ENCODE data around the gene UBE2S. TPM values are rescaled to one million over a fixed set of nuclear protein-coding genes. Genes with fewer than 3 reads are reported as not detected.
"Not testable (repeated sequence)": the region's sequence is repeated elsewhere in the genome, so short reads cannot be mapped to it uniquely, and the experiment has no call there.

UBE2S gene
- total RNA-seq, 2 donors from 2014 or later: 6.5 to 7.9 TPM

DNA sequence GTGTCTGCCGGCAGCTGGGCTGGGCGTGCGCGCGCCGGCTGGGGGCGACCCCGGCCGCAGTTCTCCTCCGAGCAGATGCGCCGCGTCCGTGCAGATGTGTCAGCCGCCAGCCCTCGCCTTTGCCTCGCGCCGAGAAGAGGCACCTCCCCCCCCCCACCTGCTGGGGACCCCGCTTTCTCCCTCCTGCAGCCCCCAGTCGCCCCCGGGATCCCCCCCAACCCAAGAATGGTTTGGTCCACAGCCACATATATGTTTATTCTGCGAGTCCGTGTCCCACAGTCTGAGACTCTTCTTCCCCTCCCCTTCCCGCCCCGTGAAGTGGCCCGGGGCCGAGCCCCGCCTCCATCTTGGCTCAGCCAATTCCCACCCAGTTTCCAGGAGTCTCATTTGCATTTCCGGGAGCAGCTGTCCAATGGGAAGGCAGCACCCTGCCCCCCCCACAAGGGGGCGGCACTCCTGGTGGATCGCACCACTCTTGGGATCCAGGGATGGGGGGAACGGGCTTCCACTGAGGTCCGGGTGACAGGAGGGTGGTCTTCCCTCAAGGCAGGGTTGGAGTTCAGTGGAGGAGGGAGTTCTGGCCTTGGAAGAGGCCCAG, 45.3 kb upstream of the UBE2S start:
- no peak overlapping the region for H3K4me3 ChIP-seq
- TF ChIP-seq POLR2A (IDR thresholded peaks at IDR 0.05): no peak
- TF ChIP-seq, protein P1, sequence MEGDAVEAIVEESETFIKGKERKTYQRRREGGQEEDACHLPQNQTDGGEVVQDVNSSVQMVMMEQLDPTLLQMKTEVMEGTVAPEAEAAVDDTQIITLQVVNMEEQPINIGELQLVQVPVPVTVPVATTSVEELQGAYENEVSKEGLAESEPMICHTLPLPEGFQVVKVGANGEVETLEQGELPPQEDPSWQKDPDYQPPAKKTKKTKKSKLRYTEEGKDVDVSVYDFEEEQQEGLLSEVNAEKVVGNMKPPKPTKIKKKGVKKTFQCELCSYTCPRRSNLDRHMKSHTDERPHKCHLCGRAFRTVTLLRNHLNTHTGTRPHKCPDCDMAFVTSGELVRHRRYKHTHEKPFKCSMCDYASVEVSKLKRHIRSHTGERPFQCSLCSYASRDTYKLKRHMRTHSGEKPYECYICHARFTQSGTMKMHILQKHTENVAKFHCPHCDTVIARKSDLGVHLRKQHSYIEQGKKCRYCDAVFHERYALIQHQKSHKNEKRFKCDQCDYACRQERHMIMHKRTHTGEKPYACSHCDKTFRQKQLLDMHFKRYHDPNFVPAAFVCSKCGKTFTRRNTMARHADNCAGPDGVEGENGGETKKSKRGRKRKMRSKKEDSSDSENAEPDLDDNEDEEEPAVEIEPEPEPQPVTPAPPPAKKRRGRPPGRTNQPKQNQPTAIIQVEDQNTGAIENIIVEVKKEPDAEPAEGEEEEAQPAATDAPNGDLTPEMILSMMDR (IDR thresholded peaks at IDR 0.05): no peak
- intact Hi-C loops (cut with DNase I): no loop called here
- DNase-seq: peak; percentile 45 to 68 (median 53)
- peaks cover 18% of the 10 kb centered on the region for H3K4me1 ChIP-seq
- 19 to 36% methylated on average over 6 to 29 of the region's 34 CpGs for WGBS, 2 donors
- H3K27me3 ChIP-seq: peaks cover 0 to 14% of the 10 kb centered on the region in 2 donors
- peak; percentile 72 for ATAC-seq
- no peaks in the 10 kb centered on the region for H3K36me3 ChIP-seq (replicated peaks in 1 of 2; ENCODE audit: insufficient read depth in 1 of 2, low read depth in 2 of 2)
- no peak overlapping the region for H3K27ac ChIP-seq
- no peaks in the 10 kb centered on the region for H3K9me3 ChIP-seq

DNA sequence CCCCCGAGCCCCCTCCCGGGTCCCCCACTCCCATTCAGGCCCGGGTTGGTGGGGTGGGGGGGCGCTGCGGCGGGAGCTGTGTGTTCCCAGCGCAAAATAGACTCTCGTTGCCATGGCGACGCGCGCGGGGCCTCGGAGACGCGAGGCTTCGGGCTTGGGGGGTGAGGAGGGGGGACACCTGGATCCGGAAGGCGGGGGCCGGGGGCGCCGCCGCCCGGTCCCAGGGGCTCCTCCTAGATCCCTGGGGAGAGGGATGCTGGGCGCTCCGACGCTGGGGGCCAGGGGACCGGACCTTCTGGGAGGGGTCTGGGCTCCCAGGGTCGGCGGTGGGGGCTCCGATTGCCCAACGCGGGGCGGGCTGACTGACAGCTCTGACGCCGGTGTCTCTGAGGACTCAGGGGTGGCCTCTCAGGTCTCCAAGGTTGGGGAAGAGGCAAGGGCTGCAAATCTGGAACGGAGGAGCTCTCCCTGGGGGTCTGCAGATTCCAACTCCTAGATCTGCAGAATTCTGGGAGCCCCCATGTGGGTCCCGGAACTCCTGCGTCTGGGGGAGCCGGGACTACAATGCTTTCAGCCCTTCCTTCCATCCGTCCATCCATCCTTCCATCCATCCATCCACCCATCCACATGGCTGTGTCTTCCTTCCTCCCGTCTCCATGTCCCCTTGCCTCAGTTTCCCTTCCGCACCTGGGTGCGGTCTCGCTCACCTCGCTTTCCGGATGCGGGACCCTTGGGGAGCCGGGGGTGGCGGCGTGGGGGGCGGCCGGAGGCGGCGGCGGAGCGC, 44.6 kb upstream of the UBE2S start:
- Histone ChIP-seq H3K27ac (no peak overlapping the region), H3K27me3 (peaks cover 0 to 14% of the 10 kb centered on the region in 2 donors), H3K36me3 (replicated peaks in 1 of 2; ENCODE audit: insufficient read depth in 1 of 2, low read depth in 2 of 2) (no peaks in the 10 kb centered on the region), H3K4me3 (no peak overlapping the region), H3K4me1 (peaks cover 18% of the 10 kb centered on the region), H3K9me3 (no peaks in the 10 kb centered on the region)
- no peak for DNase-seq
- whole genome bisulfite sequencing, 2 donors: 6 to 20% methylated on average over 25 to 37 of the region's 57 CpGs
- intact Hi-C loops (cut with DNase I): no loop called here
- no peak for ATAC-seq
- TF ChIP-seq, protein P1 (IDR thresholded peaks at IDR 0.05): no peak
- TF ChIP-seq POLR2A (IDR thresholded peaks at IDR 0.05): no peak

DNA sequence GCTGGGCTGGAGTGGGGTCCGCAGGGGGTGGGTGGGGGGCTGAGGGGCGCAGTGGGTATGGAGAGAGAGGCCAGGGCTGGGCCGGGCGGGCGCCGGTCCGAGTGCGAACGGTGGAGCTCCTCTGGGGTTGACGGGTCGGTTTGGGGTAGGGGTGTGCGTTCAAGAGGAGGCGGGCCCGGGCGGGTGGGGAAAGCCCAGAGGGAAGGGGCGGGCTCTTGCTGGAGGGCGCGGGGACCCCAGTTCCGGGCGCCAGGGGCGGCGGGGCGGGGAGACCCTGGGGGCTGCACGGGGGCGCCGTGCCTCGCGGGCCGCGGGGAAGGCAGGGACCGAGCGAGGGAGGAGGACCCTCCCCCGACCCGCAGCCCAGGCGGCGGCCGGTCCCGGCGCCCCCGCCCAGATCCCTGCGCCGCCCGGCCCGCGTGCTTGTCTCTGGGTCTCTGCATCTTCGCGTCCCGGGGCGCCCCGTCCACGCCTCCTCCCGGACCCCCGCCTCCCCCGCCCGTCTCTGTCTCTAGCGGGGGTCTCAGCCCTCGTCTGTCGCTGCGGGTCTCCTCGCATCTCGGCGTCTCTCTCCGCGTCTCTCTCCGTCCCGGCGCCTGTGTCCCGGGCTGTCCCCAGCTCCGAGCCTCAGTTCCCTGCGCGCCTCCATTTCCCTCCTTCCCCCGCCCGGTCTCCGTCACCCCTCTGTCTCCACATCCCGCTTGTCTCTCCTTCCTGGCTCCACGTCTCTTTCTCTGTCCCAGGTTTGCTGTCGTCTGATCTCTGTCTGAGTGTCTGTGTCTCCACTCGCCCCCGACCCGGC, 43.8 kb upstream of the UBE2S start:
- Histone ChIP-seq H3K36me3 (replicated peaks in 1 of 2; ENCODE audit: insufficient read depth in 1 of 2, low read depth in 2 of 2) (no peaks in the 10 kb centered on the region), H3K4me1 (peaks cover 18% of the 10 kb centered on the region), H3K4me3 (no peak overlapping the region), H3K27me3 (peaks cover 0 to 14% of the 10 kb centered on the region in 2 donors), H3K9me3 (no peaks in the 10 kb centered on the region), H3K27ac (no peak overlapping the region)
- intact Hi-C loops (cut with DNase I): no loop called here
- no peak for ATAC-seq
- DNase-seq: no peak
- TF ChIP-seq POLR2A (IDR thresholded peaks at IDR 0.05): no peak
- TF ChIP-seq, protein P1 (IDR thresholded peaks at IDR 0.05): no peak
- 2 to 6% methylated on average over 17 to 65 of the region's 80 CpGs for WGBS, 2 donors

DNA sequence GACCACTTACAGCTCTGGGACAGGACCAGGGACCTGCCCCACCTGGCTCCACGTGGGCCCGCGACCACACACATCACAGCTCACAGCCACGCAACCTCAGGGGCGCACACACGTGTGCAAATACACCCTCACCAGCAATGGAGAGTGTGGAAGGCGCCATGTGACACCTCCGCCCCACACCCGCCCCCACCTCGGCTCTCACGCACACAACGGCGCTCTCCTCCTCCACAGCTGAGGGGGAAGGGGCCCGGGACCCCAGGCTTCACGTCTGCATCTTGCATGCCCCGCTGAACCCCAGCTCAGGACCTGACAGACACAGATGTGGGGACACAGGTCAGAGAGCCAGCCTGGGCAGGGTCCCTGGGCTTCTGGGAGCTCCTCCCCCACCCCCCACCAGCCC, 41.9 kb upstream of the UBE2S start:
- DNase-seq (no peak), ATAC-seq (no peak)
- Histone ChIP-seq H3K36me3 (replicated peaks in 1 of 2; ENCODE audit: insufficient read depth in 1 of 2, low read depth in 2 of 2) (no peaks in the 10 kb centered on the region), H3K27me3 (peaks cover 0 to 14% of the 10 kb centered on the region in 2 donors), H3K4me3 (no peak overlapping the region), H3K27ac (no peak overlapping the region), H3K9me3 (no peaks in the 10 kb centered on the region), H3K4me1 (peaks cover 18% of the 10 kb centered on the region)
- intact Hi-C loops (cut with DNase I): no loop called here
- WGBS, 2 donors: 15% methylated on average over 10 of the region's 16 CpGs; no CpG with 5 or more reads in 1 of the 2 donors
- TF ChIP-seq POLR2A (IDR thresholded peaks at IDR 0.05): no peak
- TF ChIP-seq, protein P1 (IDR thresholded peaks at IDR 0.05): no peak

DNA sequence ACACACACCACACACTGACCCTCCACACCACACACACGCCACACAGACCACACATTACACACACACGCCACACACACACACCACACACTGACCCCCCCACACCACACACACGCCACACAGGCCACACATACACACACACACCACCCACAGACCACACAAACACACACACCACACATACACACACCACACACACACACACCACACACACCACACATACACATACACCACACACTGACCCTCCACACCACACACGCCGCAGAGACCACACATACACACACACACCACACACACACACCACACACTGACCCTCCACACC, 40.5 kb upstream of the UBE2S start:
- Histone ChIP-seq H3K27me3 (peaks cover 0 to 14% of the 10 kb centered on the region in 2 donors), H3K4me1 (peaks cover 18% of the 10 kb centered on the region)
- ATAC-seq; H3K9me3 ChIP-seq; intact Hi-C loops (cut with DNase I); H3K4me3 ChIP-seq; H3K36me3 ChIP-seq (replicated peaks in 1 of 2; ENCODE audit: insufficient read depth in 1 of 2, low read depth in 2 of 2); H3K27ac ChIP-seq; DNase-seq: not testable (repeated sequence)
- 77 to 83% methylated on average over 5 of the region's 5 CpGs for WGBS, 2 donors

Data from body of pancreas (tissue), 4 donors.